NCI-H510A (cell line): ENCODE measurements around the gene DDAH1.

Experiments
- DNase-seq: peaks from one replicate; lab custom pipeline; 2025; lab: John Stamatoyannopoulos, UW

The DDAH1 gene

DNA sequence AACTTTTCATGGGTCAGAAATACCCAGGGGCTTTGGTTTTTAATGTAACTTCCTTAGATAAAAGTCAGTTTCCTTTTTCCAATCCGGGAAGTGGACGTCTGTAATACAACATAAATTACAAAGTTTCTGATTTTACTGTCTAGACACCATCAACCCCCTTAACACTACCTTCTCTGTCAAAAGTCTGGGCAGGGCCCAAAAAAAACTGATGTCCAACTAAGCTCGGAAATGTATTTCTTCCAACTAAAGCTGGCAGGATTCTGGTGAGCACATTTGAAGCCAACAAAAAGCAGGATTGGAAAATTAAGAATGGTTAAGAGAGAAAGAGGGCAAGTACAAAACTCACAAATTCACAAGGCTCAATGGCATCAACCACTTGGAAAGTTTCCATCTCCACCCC is 24.3 kb downstream of the DDAH1 start:
- DNase-seq = no peak

DNA sequence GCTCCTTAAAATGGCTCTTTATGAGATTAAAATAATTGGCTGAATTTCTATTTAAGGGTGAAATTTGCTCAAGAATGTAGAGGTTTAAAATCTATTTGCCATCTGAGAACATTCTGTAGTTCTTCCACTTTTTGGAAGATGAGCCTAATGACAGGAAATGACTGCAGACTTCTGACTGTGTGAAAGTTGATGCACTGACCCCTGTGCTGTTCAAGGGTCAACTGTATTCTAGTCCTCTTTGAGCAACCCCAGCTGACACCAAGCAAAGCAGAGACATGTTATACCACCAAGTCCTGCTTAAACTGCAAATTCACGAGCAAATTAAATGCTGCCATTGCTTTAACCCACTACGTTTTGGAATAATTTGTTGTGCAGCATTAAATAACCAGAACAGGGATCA is 26.6 kb downstream of the DDAH1 start:
- DNase-seq = no peak

DNA sequence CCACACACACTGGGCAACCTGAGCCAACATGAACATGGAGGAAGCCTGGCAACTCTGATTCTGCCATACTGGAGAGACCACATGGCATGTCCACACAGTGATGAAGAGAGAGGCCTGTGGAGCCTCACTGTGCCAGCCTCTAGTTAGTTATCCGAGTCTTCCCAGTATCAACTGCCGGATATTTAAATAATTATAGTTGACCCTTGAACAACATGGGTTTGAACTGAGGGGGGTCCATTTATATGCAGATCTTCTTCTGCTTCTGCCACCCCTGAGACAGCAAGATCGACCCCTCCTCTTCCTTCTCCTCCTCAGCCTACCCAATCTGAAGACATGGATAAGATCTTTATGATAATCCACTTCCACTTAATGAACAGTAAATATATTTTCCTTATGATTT is 27.8 kb downstream of the DDAH1 start:
- DNase-seq = no peak

DNA sequence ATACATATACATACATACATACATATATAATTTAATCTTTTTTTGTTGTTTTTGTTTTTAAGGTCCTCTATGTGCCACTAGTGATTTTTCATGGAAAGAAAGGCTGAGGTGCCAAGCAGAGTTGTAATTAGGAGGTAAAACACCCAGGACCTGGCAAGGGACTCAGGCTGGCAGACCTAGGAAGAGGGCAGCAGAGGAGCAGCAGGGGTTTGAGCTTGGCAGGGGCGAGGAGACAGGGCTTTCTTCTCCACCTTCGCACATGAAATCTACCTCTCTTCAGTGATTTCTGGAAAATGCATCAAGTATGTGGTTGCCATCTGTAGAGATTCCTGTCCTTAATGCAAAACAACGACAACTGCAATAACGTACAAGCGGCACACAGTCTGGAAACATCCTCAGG is 31.9 kb downstream of the DDAH1 start:
- DNase-seq = no peak

DNA sequence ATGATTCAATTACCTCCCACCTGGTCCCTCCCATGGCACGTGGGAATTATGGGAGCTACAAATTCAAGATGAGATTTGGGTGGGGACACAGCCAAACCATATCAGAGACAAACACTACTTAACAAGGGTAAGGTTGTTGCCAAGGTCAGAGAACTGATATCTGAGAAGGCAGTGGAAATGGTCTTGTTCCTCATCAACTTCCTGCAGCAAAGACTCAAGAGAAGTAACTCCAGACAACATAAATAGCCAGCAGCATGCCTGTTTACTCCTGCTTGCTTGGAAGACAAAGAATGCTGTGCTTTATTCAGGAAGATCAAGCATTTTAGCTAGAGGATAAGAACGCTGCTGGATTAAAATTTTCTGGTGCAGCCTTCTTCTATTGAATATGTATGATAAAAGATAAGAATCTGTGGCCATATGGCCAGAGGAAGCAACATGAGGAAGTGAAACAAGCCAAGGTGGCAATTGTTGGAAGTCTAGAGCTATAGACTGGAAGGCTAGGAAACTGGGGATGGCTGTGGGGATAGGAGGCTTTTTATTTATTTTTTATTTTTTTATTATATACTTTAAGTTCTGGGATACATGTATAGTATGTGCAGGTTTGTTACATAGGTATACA is 36.4 kb downstream of the DDAH1 start:
- no peak for DNase-seq

DNA sequence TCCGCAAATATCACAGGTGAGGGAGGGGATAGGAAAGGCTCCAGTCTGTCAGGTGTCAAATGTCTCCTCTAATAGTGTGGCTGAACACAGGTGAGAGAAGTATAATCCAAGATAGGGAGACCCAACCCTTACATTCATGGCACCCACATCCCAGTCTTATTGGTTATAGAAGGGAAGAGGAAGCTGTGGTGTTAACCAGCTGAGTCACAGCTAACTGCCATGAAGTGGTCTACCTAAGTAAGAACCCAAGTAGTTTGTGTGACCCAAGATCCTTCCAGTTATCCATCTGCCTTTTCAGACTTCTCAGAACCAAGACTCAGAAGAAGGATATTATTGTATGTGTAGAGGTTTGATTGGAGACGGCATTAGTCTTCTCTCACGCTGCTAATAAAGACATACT is 37.1 kb downstream of the DDAH1 start:
- DNase-seq = no peak

DNA sequence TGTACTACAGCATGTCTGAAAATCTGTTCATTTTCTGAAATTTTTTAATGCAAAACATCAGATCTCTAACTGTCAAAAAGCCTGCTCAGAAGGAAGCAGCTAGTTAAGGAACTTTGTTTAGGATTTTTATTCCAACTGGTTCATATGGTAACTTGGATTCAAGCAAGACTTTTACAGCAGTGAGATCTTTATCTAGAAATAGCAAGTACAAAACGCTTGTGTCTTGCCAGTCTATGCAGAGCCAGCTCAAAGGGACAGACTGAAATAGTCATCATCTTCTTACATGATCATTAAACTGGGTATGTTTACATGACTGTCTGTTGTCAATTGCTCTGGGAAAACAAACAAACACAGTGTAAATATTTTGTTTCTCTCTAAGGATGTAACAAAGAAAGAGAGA is 37.6 kb downstream of the DDAH1 start:
- no peak for DNase-seq

DNA sequence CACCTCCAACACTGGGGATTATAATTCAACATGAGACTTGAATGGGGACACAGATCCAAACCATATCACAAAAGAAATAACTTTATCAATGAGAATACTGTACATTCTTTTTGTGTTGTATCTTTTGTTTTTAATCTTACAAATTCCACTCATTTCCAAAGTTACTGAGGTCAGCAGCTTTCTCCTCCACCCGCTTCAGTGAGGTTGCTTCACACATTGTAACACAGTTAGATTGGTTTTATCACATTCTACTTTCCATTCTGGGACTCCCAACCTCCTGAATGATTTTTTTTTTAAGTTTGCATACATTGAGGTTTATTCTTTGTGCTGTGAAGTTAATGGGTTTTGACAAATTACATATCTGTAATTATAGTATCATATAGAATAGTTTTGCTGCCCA is 43.8 kb downstream of the DDAH1 start:
- no peak for DNase-seq

DNA sequence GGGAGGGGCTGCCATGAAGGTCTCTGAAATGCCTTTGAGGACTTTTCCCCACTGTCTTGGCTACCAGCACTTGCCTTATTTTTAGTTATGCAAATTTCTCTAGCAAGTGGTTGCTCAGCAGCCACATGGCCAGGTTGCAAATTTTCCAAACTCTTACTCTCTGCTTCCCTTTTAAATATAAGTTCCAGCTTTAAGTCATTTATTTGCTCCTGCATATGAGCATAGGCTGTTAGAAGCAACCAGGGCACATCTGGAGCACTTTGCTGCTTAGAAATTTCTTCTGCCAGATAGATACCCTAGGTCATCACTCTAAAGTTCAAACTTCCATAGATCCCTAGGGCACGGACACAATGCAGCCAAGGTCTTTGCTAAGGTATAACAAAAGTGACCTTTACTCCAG is 44.8 kb downstream of the DDAH1 start:
- no peak for DNase-seq

DNA sequence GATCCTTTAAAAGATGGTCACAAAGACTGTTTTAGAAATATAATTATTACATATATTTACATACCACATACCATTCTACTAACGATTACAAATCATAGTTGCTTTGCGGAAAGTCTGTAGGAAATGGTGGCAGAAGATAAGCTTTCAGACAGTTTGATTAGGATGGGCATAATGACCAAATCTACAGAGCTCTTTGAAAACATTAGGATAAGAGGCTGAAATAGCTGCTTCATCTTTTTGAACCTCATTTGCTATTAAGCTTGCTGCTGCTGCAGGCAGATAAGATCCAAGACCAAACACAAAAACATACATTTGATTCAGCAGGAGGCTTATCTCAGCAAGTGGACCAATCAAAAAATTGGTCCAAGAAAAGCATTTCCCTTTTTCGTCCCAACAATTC is 47.1 kb downstream of the DDAH1 start:
- DNase-seq = no peak

DNA sequence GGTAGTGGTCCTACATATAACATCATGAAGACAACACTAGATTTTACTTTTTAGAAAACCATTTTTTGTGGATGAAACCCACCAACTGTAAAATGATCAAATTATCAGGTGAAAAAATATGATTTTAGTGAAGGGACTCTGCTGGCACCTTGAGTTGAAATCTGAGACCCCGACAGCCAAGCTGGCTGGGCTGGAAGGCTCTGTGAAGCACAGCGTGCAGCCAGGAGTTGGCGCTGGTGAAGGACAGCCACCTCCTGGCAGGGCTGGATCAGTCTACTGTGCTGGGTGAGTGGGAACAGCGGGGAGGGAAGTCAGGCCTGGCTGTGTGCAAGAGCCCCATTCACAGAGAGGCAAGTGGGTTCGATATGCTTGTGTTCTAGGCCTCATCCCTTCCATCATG is 47.9 kb downstream of the DDAH1 start:
- no peak for DNase-seq

DNA sequence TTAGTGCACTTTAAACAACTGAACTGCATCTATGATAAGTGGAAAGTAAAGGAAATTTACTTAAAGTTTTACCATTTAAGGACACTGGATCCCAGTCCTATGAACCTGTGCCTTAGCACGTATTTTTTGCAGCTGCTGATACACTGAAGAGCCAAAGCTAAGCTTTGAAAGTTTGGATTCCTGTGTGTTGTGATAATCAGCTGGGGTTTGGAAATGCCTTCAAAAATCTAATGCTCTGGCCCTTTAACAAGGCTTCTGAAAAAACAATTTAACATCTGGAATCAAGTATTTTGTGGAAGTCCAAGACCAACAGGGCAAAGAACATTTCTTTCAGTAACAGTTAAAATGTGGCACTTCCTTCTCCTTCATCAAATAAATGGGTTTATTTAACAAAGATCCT is 51.8 kb downstream of the DDAH1 start:
- DNase-seq = no peak

DNA sequence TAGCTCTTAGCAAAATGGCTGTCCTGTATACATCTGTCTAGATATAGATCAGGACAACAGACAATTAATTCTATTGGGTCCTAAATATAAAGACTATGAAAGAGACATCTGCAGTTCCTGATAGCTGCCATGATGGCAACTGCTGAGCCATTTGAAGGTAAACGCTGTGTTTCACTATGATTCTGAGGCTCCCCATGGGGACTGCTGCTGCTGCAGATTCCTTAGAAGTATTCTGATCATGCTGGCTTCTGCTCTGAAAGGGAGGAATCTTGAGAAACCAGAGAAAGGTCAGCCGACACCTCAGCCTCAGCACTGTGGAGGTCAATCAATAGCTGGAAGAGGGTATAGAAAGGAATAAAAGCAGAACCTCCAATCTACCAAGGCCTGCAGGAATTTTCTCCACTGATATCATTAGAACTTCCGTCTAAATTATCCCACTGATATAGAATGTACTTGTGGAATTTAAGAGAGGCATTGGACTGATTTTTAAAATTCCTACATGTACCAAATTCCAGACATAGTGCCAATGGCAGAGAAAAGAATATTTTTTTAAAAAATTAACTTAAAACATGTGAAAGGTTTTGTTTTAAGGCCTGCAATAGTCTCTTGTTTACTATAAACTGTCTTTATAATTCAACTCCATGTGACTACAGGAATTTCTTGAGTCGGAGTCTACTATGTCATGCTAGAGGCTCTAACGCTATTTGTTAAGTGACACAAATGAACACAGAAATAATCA is 53.2 kb downstream of the DDAH1 start:
- no peak for DNase-seq

DNA sequence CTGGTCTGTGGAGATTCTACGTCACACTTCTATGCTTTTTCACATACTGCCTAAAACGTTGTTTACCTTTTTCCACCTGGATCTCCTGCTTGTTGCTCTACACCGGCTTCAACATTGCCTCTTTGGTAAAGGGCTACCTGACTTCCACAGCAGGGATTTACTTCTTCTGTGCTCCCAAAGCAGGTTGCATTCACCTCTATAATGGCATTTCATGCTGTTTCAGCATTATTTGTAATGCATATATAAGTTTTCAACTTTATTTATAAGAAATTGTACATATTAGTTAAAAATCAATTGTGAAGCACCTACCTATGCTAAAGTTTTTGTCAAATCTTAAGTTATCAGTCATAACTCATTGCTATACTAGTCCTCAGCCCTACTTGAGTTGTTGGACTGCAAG is 55.4 kb downstream of the DDAH1 start:
- DNase-seq = no peak

DNA sequence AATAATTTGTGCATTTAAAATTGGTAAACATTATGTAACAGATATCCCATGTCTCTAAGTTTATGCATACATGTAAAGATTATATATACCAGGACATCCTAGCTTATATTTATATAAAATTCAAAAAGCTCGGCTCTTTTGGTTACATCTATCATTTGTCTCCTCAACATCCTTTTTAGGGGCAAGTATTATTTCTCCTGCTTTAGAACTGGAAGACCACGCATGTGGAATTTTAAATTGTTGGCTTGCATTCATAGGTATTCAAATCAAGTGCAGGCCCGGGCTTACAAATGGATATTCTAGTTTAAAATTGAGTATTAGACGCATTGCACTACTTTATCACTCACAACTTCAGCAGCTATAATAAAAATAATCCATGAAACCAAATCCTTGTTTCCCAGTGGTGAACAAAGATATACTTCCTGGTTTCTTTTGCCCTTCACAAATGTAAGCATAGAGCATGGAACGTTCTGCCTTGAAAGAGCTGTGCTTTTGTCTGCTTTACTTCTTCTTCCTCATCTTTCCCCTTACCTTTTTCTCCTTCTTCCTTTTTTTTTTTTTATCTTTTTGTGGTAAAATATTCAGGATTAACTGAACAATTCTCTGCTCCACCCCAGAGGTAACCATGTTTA is 57.1 kb downstream of the DDAH1 start:
- no peak for DNase-seq

DNA sequence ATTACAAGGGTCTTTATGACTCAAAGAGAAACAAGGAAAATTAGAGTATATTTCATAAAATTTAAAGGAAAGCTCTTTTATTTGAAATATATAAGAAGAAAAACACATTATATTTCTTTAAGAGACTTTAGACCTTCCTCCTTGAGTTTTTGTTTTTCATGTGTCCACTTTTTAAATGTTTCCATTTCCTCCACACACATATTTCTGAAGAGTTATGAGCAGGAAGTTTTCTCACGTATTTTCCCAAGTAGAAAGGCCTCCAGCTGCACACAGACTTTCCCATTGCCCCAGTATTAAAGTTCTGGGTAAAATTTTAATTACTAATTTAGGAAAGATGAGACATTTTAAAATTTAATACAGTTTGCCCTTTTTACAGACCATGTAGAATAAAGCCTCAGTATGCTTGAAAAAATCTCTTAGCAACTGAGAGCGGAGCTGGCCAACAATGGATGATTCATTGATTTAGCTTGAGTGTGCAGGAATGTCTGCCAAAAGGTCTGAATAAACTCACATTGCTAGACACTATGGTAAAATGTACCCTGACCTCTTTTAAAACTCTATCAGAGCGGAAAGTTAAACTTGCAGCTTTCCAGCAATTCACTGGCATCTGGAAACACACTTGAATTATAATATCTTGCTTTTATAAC is 57.9 kb downstream of the DDAH1 start:
- DNase-seq = no peak

DNA sequence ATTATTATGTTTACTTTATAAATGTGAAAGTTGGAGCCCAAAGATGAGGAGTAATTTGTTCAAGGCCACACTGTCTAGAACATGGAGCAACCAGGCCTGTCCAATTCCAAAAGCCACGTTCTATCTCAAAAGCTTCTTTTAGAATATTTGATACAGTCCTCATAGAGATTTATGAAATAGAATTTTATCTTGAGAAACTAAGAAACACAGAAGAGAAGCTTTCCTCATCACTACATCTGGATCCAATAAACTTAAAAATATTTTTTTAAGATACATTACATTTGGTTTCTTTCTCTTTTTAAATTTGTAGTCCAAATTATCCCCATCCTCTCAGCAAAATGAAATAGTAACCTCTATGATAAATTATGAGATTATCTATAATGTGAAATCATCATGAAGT is 58.9 kb downstream of the DDAH1 start:
- DNase-seq = no peak

DNA sequence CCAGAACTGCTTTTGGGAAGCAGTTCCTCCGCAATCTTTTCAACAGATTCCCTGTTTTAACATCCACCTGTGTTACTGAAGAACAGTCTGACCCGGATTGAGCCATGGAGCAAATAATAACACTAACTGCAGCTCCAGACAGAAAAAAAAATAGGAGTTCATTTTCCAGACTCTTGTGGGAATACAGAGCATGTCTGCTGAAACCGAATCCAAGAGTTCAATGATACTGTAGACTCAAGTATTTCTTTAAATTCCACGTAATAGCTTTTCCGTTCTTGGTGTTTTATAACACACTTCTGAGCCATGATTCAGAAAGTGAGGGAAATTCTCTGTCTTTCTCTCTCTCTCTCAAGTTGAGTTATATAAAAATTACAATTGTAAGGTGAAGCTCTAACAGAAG is 60.6 kb downstream of the DDAH1 start:
- no peak for DNase-seq

DNA sequence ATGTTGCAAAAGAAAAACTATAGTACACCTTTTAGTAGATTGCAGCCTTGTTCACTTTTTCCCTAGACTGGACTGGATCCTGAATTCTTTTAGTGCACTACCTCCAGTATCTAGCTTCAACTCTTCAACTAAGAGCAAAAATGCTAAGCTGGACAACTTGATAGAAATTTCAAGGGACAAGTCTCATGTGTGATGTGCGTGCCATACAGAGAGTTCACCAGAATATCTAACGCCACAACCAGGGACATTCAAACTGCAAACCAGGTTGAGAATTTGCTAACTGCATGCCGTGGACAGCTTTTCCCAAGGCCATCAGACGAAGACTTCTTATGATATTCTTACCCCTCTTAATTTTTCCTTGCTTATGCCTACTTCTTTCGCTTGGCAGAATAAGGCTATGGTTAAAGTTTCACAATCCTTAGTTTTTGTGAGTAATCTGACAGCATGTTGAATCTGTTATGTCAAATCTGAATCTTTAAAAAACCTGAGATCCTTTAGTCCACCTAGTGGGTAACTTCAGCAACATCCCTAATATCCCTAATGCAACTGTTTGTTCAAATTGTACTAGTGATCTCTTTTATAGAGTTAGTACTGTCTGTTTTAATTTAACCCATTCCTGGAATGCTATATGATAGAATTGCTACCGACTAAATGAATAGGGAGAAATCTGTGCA is 66.4 kb downstream of the DDAH1 start:
- DNase-seq = no peak

DNA sequence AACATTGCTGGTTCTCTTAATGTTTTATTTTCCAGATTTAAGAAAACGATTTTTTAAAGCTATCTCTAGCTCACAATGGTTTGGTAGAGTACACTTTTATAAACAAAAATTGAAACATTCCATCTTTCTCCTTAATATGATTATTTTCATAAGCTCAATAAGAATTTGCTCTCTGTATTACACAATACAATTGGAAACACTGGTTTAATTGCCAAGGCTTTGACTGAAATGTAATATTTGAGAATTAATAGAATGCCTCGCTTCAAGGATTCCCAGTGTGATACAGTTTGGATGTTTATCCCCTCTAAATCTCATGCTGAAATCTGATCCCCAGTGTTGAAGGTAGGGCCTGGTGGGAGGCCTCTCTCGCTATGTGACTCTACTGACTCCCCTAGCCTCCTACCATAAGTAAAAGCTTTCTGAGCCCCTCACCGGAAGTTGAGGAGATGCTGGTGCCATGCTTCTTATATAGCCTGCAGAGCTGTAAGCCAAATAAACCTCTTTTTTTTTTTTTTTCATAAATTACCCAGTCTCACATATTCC is 67.4 kb downstream of the DDAH1 start:
- DNase-seq = no peak

DNA sequence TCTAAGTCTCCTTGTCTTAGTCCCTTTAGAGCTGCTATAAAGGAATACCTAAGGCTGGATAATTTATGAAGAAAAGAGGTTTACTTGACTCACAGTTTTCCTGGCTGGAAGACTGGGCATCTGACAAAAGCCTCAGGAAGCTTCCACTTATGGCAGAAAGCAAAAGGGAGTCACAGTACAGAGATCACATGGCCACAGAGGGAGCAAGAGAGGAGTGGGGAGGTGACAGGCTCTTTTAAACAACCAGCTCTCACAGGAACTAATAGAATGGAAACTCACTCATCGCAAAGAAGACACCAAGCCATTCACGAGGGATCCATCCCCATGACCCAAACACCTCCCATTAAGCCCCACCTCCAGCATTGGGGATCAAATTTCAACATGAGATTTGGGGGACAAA is 68.8 kb downstream of the DDAH1 start:
- DNase-seq = no peak

DNA sequence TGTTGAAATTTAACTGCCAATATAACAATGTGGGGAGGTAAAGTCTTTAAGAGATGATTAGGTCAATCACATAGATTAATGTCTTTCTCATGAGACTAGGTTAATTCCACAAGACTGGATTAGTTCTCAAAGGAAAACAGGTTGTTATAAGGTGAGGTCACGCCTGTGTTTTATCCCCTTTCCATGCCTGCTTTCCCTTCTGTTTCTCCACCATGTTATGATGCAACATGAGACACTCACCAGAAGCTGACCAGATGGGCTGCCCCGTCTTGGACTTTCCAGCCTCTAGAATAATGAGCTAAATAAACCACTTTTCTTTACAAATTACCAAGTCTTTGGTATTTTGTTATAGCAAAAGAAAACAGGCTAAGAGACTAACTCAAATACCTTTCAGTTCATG is 70.8 kb downstream of the DDAH1 start:
- DNase-seq = no peak
